Fibroblast of lung (primary cell): ENCODE results near the gene NAA25. TPM values are rescaled to one million over a fixed set of nuclear protein-coding genes. Genes with fewer than 3 reads are reported as not detected.
"Not testable (repeated sequence)": the region's sequence is repeated elsewhere in the genome, so short reads cannot be mapped to it uniquely, and the experiment has no call there.

Source experiments
- DNase-seq, 2 donors: peaks; one replicate each; pipeline versions ENCODE4 v3.0.0 to v3.0.0-alpha.2; 2010; ENCODE audit warnings: low read depth in 2 of 2
- H2AFZ ChIP-seq: 2 replicates; pipeline ENCODE4 v1.5.1; 2012; ENCODE audit warnings: low read length, control low read depth, inconsistent platforms
- H3K27ac ChIP-seq: 2 replicates; pipeline ENCODE4 v1.5.1; 2011; ENCODE audit warnings: low read length, control low read depth; ENCODE audit not compliant: insufficient read depth
- H3K27me3 ChIP-seq: 2 replicates; pipeline ENCODE4 v1.5.1; 2011; ENCODE audit warnings: mild to moderate bottlenecking, low read length; ENCODE audit not compliant: control insufficient read depth, insufficient read depth
- H3K36me3 ChIP-seq: 2 replicates; pipeline ENCODE4 v1.5.1; 2011; ENCODE audit warnings: low read length; ENCODE audit not compliant: control insufficient read depth, insufficient read depth
- H3K4me1 ChIP-seq: 2 replicates; pipeline ENCODE4 v1.5.1; 2011; ENCODE audit warnings: low read length; ENCODE audit not compliant: control insufficient read depth, insufficient read depth; ENCODE audit errors: extremely low read depth
- H3K4me2 ChIP-seq: 2 replicates; pipeline ENCODE4 v1.5.1; 2011; ENCODE audit warnings: low read length, control low read depth; ENCODE audit not compliant: insufficient read depth; ENCODE audit errors: extremely low read depth
- H3K4me3 ChIP-seq, 4 experiments: fragments of 200-600 bp in 1 of 4; sonication (generic) in 1 of 4; replicated peaks in 1 of 4; 2 replicates each; pipeline ENCODE4 v1.5.1; 2011 to 2016; ENCODE audit warnings: low read length in 4 of 4, low read depth in 3 of 4, mild to moderate bottlenecking in 3 of 4, control low read depth in 2 of 4, inconsistent platforms in 1 of 4, mixed read lengths in 1 of 4; ENCODE audit not compliant: insufficient read depth in 1 of 4; ENCODE audit errors: control extremely low read depth in 1 of 4
- H3K79me2 ChIP-seq: 2 replicates; pipeline ENCODE4 v1.5.1; 2012; ENCODE audit warnings: mild to moderate bottlenecking, low read length, inconsistent platforms; ENCODE audit not compliant: control insufficient read depth, insufficient read depth
- H3K9ac ChIP-seq: 2 replicates; pipeline ENCODE4 v1.5.1; 2011; ENCODE audit warnings: mild to moderate bottlenecking, low read length, control low read depth; ENCODE audit not compliant: insufficient read depth
- H3K9me3 ChIP-seq: 2 replicates; pipeline ENCODE4 v1.5.1; 2012; ENCODE audit warnings: low read depth, low read length; ENCODE audit not compliant: control insufficient read depth, insufficient read depth
- H4K20me1 ChIP-seq: 2 replicates; pipeline ENCODE4 v1.5.1; 2011; ENCODE audit warnings: low read length; ENCODE audit not compliant: control insufficient read depth, insufficient read depth; ENCODE audit errors: extremely low read depth
- EZH2 ChIP-seq: IDR thresholded peaks from 2 replicates; pipeline ENCODE4 v1.5.1; 2012; ENCODE audit warnings: low read length, control low read depth, mild to moderate bottlenecking; ENCODE audit errors: missing control alignments
- polyA plus RNA-seq, 2 donors: library from polyadenylated mRNA; depleted of rRNA in 1 of 2; stranded (reverse) in 1 of 2; unstranded in 1 of 2; fragments of >200 nt; gene quantifications; 2 replicates each; pipeline ENCODE4 v1.2.1, GENCODE V29; 2011 to 2012; ENCODE audit warnings: missing spikeins in 1 of 2
- total RNA-seq: library from RNA; depleted of rRNA; stranded (reverse); fragments of >200 nt; gene quantifications from 2 replicates; pipeline ENCODE4 v1.2.1, GENCODE V29; 2014
- TF ChIP-seq, protein P1 (sequence below), 2 donors: IDR thresholded peaks in 1 of 2; conservative IDR thresholded peaks in 1 of 2; 1 replicate in 1 of 2; 2 replicates in 1 of 2; pipeline ENCODE4 v1.5.1; 2011 to 2012; ENCODE audit warnings: low read length in 2 of 2, control low read depth in 1 of 2, inconsistent platforms in 1 of 2, low read depth in 1 of 2, mild to moderate bottlenecking in 1 of 2

Gene NAA25
- total and polyA plus RNA-seq, 2 donors (not counting 1 experiment from before 2014, with no cell fraction given): 18.8 to 19.4 TPM

DNA sequence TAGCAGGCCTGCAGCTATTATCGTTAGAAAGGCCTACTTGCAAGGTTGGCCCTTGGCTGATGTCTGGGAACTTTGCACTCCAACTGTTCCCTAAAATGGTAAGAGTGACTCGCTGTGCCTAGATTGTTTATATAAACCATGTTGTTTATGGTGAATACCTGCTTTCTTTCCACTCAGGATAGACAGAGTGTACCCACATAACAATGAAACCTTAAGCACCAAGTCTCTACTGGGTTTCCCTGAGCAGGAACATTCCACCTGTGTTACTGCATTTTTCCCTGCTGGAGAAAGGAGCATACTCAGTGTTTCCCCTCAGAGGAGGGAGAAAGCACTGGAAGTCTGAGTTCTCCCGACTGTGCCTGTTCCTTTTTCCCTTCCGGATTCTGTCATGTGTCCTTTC, 62.6 kb downstream of the NAA25 start:
- Histone ChIP-seq H4K20me1 (no peaks in the 10 kb centered on the region), H3K4me2 (no peak overlapping the region), H3K9me3 (no peaks in the 10 kb centered on the region), H3K79me2 (no peaks in the 10 kb centered on the region), H3K9ac (no peak overlapping the region), H3K27ac (no peak overlapping the region), H3K4me3 (no peak overlapping the region), H3K27me3 (no peaks in the 10 kb centered on the region), H2AFZ (no peak overlapping the region), H3K36me3 (peaks cover 17% of the 10 kb centered on the region), H3K4me1 (peaks cover 4% of the 10 kb centered on the region)
- TF ChIP-seq, protein P1, sequence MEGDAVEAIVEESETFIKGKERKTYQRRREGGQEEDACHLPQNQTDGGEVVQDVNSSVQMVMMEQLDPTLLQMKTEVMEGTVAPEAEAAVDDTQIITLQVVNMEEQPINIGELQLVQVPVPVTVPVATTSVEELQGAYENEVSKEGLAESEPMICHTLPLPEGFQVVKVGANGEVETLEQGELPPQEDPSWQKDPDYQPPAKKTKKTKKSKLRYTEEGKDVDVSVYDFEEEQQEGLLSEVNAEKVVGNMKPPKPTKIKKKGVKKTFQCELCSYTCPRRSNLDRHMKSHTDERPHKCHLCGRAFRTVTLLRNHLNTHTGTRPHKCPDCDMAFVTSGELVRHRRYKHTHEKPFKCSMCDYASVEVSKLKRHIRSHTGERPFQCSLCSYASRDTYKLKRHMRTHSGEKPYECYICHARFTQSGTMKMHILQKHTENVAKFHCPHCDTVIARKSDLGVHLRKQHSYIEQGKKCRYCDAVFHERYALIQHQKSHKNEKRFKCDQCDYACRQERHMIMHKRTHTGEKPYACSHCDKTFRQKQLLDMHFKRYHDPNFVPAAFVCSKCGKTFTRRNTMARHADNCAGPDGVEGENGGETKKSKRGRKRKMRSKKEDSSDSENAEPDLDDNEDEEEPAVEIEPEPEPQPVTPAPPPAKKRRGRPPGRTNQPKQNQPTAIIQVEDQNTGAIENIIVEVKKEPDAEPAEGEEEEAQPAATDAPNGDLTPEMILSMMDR (conservative IDR thresholded peaks at IDR 0.05 in 1 of 2, IDR thresholded peaks at IDR 0.05 in 1 of 2; ENCODE audit: low read depth in 1 of 2, low read length in 2 of 2): no peak
- TF ChIP-seq EZH2: no peak
- no peak for DNase-seq

DNA sequence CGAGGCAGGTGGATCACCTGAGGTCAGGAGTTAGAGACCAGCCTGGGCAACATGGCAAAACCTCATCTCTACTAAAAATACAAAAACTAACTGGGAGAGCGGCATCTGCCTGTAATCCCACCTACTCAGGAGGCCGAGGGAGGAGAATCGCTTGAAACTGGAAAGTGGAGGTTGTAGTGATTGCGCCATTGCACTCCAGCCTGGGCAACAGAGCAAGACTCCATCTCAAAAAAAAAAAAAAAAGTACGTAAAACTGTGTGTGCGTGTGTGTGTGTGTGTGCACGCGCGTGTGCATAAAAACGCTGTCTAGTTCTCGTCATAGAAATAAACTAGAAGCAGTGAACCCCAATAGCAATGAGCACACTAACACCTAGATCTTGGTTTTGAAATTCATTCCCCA, 72.0 kb downstream of the NAA25 start:
- not testable (repeated sequence) for H3K4me3 ChIP-seq, H2AFZ ChIP-seq, H3K4me2 ChIP-seq, H3K9me3 ChIP-seq, H3K9ac ChIP-seq, H3K36me3 ChIP-seq, H3K79me2 ChIP-seq, H4K20me1 ChIP-seq, DNase-seq, H3K27me3 ChIP-seq, H3K27ac ChIP-seq, H3K4me1 ChIP-seq

DNA sequence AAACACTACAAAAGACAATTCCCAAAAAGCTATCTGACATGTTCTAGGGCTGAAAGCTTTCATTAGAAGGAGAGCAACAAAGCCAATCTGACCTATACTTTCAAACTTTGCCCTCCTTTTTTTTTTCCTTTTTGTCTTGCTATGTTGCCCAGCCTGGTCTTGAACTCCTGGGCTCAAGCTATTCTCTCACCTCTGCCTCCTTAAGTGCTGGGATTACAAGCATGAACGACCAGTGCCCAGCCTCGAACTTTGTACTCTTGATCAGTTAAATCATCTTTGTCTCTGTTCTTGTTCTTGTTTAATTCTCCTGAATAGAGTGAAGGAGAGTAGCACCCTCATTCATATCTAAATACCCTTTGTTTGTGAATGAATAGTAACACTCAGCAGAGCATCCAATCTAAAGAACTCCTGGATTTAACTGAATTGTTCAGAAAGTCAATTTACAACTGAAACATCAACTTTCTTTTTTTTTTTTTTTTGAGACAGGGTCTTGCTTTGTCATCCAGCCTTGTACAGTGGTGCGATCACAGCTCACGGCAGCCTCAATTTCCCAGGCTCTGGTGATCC, 73.3 kb downstream of the NAA25 start:
- TF ChIP-seq EZH2: no peak
- TF ChIP-seq, protein P1 (conservative IDR thresholded peaks at IDR 0.05 in 1 of 2, IDR thresholded peaks at IDR 0.05 in 1 of 2; ENCODE audit: low read depth in 1 of 2, low read length in 2 of 2): no peak
- H3K36me3 ChIP-seq: peaks cover 14% of the 10 kb centered on the region

More for the DNA sequence above, 73.3 kb downstream of the NAA25 start:
- no peak overlapping the region for H3K4me2 ChIP-seq
- no peak overlapping the region for H3K27ac ChIP-seq
- no peaks in the 10 kb centered on the region for H4K20me1 ChIP-seq
- no peaks in the 10 kb centered on the region for H3K27me3 ChIP-seq
- no peak for DNase-seq
- H3K9ac ChIP-seq: no peak overlapping the region
- no peaks in the 10 kb centered on the region for H3K79me2 ChIP-seq
- no peaks in the 10 kb centered on the region for H3K9me3 ChIP-seq
- H3K4me3 ChIP-seq: no peak overlapping the region
- no peaks in the 10 kb centered on the region for H3K4me1 ChIP-seq
- no peak overlapping the region for H2AFZ ChIP-seq
